Measurements from ENCODE around the gene HDAC4.

HDAC4 gene

DNA sequence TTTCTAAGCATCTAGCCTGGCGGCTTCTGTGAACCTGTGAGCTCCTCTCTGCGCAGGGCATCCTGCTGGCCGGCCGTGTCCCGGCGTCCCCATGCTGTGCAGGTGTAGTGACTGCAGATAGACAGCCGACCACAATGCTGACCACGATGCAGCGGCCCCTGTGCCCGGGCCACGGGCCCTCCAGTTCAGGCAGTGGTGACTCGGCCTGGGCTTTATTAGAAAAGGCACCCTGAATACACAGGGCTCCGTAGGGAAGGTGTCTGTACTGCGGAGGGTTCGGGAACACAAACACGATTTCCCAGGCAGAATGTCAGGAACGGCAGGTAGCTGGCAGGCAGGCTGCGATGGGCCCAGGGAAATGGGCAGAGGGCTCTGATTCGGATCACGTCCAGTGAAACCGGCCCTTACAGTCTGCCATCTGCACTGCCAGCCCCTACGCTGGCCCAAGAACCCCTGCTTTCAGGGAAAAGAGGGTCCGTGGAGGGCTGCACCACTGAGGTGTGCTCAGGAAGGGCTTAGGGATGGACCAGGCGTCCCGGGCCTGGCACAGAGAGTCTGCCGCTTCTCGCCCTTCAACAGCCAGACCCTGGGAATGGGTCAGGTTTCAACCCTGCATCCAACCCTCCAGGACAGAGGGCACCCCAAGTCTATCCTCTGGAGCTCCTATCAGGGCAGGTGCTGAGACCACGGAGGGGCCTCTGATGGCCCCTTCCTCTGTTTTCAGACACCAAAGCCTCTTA is 196.5 kb downstream of the HDAC4 start:
- TF ChIP-seq SUZ12 (IDR thresholded peaks at IDR 0.05; ENCODE audit: extremely low read depth, insufficient read depth, insufficient read length) (no peak), YY1 (IDR thresholded peaks at IDR 0.05; ENCODE audit: insufficient read depth, insufficient read length) (no peak), ZNF274 (IDR thresholded peaks at IDR 0.05; ENCODE audit: low read depth, low read length) (no peak)
- peaks cover 13% of the 10 kb centered on the region for H3K4me1 ChIP-seq (ENCODE audit: insufficient read depth, insufficient read length)
- no peaks in the 10 kb centered on the region for H3K27me3 ChIP-seq (ENCODE audit: insufficient read depth, insufficient read length)
- DNase-seq (ENCODE audit: low read depth, low spot score): no peak
- no peaks in the 10 kb centered on the region for H3K9me3 ChIP-seq (ENCODE audit: insufficient read depth, low read length)
- no peak overlapping the region for H3K9ac ChIP-seq (ENCODE audit: insufficient read length, low read depth)
- H3K4me3 ChIP-seq (ENCODE audit: insufficient read length, low read depth): no peak overlapping the region
- no peaks in the 10 kb centered on the region for H3K36me3 ChIP-seq (ENCODE audit: insufficient read depth, insufficient read length, low read length)

DNA sequence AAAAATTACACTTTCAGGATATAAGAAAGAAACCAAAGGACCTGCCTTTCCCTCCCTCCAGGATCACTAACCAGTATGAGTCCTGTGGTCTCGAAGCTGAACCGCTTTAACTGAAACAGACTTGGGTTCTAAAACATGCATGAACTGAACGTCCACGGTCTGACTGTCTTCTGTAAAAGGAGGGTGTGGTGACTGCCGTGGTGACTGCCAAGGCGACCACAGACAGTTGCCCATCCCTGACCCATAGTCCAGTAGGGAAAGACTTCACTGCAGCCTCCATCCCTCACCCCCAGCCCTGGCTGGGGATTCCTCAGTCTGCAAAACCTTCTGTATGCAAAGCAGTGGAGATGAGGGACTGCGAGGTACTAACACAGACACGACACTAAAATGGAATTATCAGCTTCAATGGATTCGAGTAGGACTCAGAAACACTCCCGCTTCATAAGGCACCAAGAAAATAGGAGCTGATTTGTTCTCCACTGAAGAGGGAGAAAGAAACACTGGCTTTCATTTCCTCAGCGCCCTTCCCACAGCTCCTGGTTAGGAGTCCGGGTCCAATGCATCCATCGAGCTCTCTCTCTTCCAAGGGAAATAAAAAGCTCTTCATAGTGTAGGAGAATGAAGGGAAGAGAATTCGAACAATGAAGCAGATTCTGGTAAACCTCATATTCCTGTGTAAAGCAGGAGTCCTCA is 197.2 kb downstream of the HDAC4 start:
- no peak for TF ChIP-seq ZNF274 (IDR thresholded peaks at IDR 0.05; ENCODE audit: low read depth, low read length)
- no peak for TF ChIP-seq SUZ12 (IDR thresholded peaks at IDR 0.05; ENCODE audit: extremely low read depth, insufficient read depth, insufficient read length)
- no peak for TF ChIP-seq YY1 (IDR thresholded peaks at IDR 0.05; ENCODE audit: insufficient read depth, insufficient read length)
- H3K9me3 ChIP-seq (ENCODE audit: insufficient read depth, low read length): no peaks in the 10 kb centered on the region
- H3K4me1 ChIP-seq (ENCODE audit: insufficient read depth, insufficient read length): peaks cover 13% of the 10 kb centered on the region
- no peaks in the 10 kb centered on the region for H3K27me3 ChIP-seq (ENCODE audit: insufficient read depth, insufficient read length)
- H3K36me3 ChIP-seq (ENCODE audit: insufficient read depth, insufficient read length, low read length): no peaks in the 10 kb centered on the region
- H3K4me3 ChIP-seq (ENCODE audit: insufficient read length, low read depth): no peak overlapping the region
- no peak overlapping the region for H3K9ac ChIP-seq (ENCODE audit: insufficient read length, low read depth)
- no peak for DNase-seq (ENCODE audit: low read depth, low spot score)

DNA sequence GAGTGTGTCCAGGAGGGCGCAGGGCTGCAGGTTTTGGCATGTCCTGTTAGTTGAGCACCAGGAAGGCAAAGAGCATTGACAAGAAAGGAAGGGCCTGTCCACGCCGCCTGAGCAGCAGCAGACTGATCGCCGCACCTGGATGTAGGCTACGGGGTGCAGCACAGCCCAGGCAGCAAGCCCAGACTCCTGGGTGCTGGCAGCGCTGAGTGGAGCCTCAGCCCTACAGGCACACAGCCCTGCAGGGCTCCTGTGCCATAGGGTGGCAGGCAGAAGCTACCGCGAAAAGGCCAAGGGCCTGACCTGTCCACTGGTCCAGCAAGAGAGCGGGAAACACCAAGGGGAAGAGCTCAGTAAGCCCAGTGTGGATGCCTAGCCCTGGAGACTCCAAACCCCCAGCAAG is 198.0 kb downstream of the HDAC4 start:
- Histone ChIP-seq H3K4me3 (ENCODE audit: insufficient read length, low read depth) (no peak overlapping the region), H3K27me3 (ENCODE audit: insufficient read depth, insufficient read length) (no peaks in the 10 kb centered on the region), H3K36me3 (ENCODE audit: insufficient read depth, insufficient read length, low read length) (peaks cover 7% of the 10 kb centered on the region), H3K9me3 (ENCODE audit: insufficient read depth, low read length) (no peaks in the 10 kb centered on the region), H3K4me1 (ENCODE audit: insufficient read depth, insufficient read length) (peaks cover 13% of the 10 kb centered on the region), H3K9ac (ENCODE audit: insufficient read length, low read depth) (no peak overlapping the region)
- DNase-seq (ENCODE audit: low read depth, low spot score): no peak
- TF ChIP-seq YY1 (IDR thresholded peaks at IDR 0.05; ENCODE audit: insufficient read depth, insufficient read length): no peak
- TF ChIP-seq SUZ12 (IDR thresholded peaks at IDR 0.05; ENCODE audit: extremely low read depth, insufficient read depth, insufficient read length): no peak
- TF ChIP-seq ZNF274 (IDR thresholded peaks at IDR 0.05; ENCODE audit: low read depth, low read length): no peak

DNA sequence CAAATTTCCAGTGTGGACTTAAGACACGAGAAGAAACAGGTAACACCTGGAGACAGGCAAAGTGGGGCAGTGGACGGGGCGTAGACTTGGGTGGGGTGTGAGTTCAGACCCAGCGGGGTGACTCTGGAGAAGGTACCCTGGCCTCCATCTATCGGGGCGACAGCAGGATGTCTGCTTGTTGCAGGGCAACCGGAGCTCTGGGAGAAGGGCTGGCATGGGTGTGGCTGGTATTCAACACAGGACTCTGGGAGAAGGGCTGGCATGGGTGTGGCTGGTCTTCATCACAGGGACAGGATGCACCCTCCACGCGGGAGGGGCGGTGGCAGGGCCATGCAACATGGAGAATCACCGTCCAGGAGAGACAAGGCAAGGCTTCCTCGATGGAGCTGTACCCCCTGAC is 198.5 kb downstream of the HDAC4 start:
- Histone ChIP-seq H3K9me3 (ENCODE audit: insufficient read depth, low read length) (no peaks in the 10 kb centered on the region), H3K27me3 (ENCODE audit: insufficient read depth, insufficient read length) (no peaks in the 10 kb centered on the region), H3K4me1 (ENCODE audit: insufficient read depth, insufficient read length) (peaks cover 13% of the 10 kb centered on the region), H3K9ac (ENCODE audit: insufficient read length, low read depth) (no peak overlapping the region), H3K4me3 (ENCODE audit: insufficient read length, low read depth) (no peak overlapping the region), H3K36me3 (ENCODE audit: insufficient read depth, insufficient read length, low read length) (peaks cover 7% of the 10 kb centered on the region)
- no peak for DNase-seq (ENCODE audit: low read depth, low spot score)
- TF ChIP-seq ZNF274 (IDR thresholded peaks at IDR 0.05; ENCODE audit: low read depth, low read length) (no peak), SUZ12 (IDR thresholded peaks at IDR 0.05; ENCODE audit: extremely low read depth, insufficient read depth, insufficient read length) (no peak), YY1 (IDR thresholded peaks at IDR 0.05; ENCODE audit: insufficient read depth, insufficient read length) (no peak)

DNA sequence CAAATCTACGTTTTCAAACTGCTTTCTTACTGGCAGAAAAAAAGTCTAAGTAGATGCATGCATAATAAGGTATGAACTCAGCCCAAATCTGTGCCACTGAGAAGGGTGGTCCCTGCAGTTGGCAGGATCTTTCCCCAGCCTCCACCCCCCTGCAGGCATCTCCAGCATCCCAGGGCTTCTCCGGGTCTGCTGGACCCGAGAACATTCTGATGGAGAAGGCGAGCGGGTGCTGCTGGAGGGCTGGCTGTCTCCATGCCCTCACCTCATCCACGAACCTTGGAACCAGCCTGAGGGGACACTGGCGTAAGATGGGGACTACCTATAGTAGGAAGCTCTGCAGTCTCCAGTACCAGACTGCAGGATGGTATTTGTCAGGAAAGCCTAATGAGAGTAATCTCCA is 198.9 kb downstream of the HDAC4 start:
- Histone ChIP-seq H3K9me3 (ENCODE audit: insufficient read depth, low read length) (no peaks in the 10 kb centered on the region), H3K27me3 (ENCODE audit: insufficient read depth, insufficient read length) (no peaks in the 10 kb centered on the region), H3K4me3 (ENCODE audit: insufficient read length, low read depth) (no peak overlapping the region), H3K36me3 (ENCODE audit: insufficient read depth, insufficient read length, low read length) (peaks cover 9% of the 10 kb centered on the region), H3K9ac (ENCODE audit: insufficient read length, low read depth) (no peak overlapping the region), H3K4me1 (ENCODE audit: insufficient read depth, insufficient read length) (peaks cover 13% of the 10 kb centered on the region)
- no peak for TF ChIP-seq YY1 (IDR thresholded peaks at IDR 0.05; ENCODE audit: insufficient read depth, insufficient read length)
- no peak for TF ChIP-seq SUZ12 (IDR thresholded peaks at IDR 0.05; ENCODE audit: extremely low read depth, insufficient read depth, insufficient read length)
- no peak for TF ChIP-seq ZNF274 (IDR thresholded peaks at IDR 0.05; ENCODE audit: low read depth, low read length)
- no peak for DNase-seq (ENCODE audit: low read depth, low spot score)

DNA sequence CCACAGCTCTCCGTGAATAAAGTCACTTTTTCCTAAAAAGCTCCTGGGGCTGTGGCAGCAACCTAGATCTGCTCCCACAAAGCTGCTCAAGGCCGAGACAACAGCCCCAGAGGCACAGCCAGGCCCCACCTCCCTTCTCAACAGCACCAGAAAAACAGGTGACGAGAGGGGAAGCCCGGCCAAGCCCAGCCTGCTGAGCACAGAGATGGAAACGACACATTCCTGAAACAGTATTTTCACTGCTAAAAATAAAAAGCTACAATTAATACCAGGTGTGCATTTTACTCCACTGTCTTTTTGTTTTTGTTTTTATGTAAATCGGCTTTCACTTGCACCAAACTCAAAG is 199.3 kb downstream of the HDAC4 start:
- Histone ChIP-seq H3K4me1 (ENCODE audit: insufficient read depth, insufficient read length) (peaks cover 13% of the 10 kb centered on the region), H3K9me3 (ENCODE audit: insufficient read depth, low read length) (no peaks in the 10 kb centered on the region), H3K27me3 (ENCODE audit: insufficient read depth, insufficient read length) (no peaks in the 10 kb centered on the region), H3K36me3 (ENCODE audit: insufficient read depth, insufficient read length, low read length) (peaks cover 13% of the 10 kb centered on the region), H3K9ac (ENCODE audit: insufficient read length, low read depth) (no peak overlapping the region), H3K4me3 (ENCODE audit: insufficient read length, low read depth) (no peak overlapping the region)
- no peak for DNase-seq (ENCODE audit: low read depth, low spot score)
- no peak for TF ChIP-seq ZNF274 (IDR thresholded peaks at IDR 0.05; ENCODE audit: low read depth, low read length)
- no peak for TF ChIP-seq SUZ12 (IDR thresholded peaks at IDR 0.05; ENCODE audit: extremely low read depth, insufficient read depth, insufficient read length)
- TF ChIP-seq YY1 (IDR thresholded peaks at IDR 0.05; ENCODE audit: insufficient read depth, insufficient read length): no peak
